Stromal cell of bone marrow (primary cell): ENCODE results near the gene CD109.

Source experiments
- DNase-seq: peaks from one replicate; pipeline ENCODE4 v3.0.0-alpha.2; 2012; ENCODE audit warnings: low read depth

The CD109 gene

DNA sequence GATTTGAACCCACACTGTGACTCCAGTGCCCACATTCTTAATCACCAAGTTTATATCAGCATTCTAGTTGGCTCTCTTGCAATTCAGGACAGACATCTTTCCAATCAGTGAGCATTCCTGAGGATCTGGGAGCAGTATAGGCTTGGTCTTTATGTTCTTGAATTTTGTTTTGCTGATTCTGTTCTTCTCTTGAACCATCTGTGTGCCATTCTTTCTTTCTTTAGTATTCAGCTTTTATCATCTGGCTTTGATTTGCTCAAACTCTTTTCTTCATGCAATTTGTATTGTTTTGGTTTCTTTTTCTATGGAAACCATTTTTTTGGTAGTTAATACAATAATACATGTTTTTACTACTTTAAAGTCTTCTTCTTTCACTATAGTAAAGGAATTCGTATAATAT is 162.4 kb downstream of the CD109 start:
- no peak for DNase-seq

DNA sequence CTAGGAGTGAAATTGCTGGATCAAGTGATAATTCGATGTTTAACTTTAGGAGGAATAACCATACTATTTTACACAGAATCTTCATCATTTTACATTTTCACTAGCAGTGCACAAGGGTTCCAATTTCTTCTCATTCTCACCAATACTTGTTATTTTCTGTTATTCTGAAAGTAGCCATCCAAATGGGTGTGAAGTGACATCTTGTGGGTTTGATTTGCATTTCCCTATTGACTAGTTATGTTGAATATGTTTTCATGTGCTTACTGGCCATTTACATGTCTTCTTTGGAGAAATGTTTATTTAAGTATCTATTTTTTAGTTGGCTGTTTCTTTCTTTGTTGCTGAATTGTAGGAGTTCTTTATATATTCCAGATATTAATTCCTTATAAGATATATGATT is 164.3 kb downstream of the CD109 start:
- no peak for DNase-seq

DNA sequence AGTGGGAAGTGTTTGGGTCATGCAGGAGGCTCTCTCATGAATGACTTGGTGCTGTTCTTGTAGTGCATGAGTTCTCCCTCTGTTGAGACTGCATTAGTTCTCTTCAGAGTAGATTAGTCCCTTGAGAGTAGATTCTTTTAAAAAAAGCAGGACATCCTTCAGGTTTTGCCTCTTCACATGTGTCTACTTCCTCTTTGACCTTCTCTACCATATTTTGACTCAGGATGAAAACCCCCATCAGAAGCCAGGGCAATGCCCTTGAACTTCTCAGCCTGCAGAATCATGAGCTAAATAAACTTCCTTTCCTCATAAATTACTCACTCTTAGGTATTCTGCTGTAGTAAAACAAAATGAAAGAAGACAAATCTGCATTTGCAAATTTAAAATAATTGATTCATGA is 170.3 kb downstream of the CD109 start:
- no peak for DNase-seq

DNA sequence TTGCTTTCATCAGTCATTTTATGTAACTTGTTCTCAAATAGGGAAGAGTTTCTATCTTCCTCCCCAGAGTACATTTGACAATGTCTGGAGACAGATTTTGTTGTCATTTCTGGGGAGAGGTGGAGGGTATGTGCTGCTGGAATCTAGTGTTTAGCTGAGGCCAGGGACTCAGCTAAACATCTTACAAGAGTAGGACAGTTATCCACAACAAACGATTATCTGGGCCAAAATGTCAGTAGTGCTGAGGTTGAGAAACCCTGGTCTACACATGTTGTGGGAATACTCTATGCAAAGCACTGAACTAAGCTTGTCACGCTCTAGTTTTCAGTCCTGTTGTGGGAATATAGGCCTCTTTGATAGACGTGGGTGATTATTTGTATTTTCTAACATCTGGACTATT is 171.4 kb downstream of the CD109 start:
- DNase-seq = no peak

DNA sequence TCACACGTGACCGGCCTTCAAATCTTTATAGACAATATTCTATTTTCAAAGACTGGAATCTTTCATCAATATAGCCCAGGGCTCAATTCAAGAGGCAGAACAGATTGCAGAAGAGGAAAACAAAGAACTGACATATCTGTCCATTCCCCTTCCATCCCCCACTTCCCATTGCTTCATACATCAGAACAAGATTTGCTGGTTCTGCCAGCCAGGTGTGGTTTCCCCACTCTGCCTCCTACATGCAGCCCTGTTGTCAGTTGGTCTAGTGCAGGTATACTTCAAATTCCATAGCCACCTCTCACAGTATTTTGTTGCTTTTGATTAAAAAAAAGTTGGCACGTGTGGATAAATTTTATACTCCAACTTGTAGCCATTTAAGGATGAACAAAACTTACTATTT is 174.9 kb downstream of the CD109 start:
- no peak for DNase-seq

DNA sequence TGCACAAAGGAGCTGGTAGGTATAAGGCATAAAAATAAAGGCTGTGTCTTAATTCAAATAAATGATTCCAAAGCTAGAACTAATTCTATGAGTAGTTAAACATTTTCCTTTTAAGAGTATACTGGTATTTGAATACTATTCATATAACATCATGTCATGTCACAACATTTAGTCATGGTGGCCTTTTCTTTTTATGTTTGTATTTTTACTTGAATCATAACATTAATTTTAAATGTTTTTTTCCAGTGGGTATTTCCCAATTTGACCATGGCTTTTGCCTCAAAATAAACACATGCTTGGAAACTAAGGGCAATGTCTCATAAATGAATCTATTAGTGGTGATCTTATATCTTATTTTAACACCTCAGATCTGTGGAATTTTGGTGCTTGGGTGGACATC is 177.1 kb downstream of the CD109 start:
- peak; percentile 5 for DNase-seq
